Epithelial cell of esophagus (primary cell): ENCODE data around the gene CADM1.

Experiments used
- DNase-seq: peaks from one replicate; pipeline ENCODE4 v3.0.0; 2010; ENCODE audit warnings: low read depth
- H3K4me3 ChIP-seq: 2 replicates; pipeline ENCODE4 v1.5.1; 2011; ENCODE audit warnings: mild to moderate bottlenecking, low read length, control low read depth
- CTCF ChIP-seq: IDR thresholded peaks from 2 replicates; pipeline ENCODE4 v1.5.1; 2011; ENCODE audit warnings: low read depth, mild to moderate bottlenecking, low read length, control low read depth, inconsistent platforms; ENCODE audit not compliant: insufficient read depth; ENCODE audit errors: missing control alignments

The CADM1 gene

GRCh38 chr11:115340874-115341273 is 163.3 kb downstream of the CADM1 start:
- H3K4me3 ChIP-seq: no peak overlapping the region
- no peak for TF ChIP-seq CTCF
- no peak for DNase-seq

GRCh38 chr11:115338476-115338875 is 165.7 kb downstream of the CADM1 start:
- TF ChIP-seq CTCF: no peak

DNA sequence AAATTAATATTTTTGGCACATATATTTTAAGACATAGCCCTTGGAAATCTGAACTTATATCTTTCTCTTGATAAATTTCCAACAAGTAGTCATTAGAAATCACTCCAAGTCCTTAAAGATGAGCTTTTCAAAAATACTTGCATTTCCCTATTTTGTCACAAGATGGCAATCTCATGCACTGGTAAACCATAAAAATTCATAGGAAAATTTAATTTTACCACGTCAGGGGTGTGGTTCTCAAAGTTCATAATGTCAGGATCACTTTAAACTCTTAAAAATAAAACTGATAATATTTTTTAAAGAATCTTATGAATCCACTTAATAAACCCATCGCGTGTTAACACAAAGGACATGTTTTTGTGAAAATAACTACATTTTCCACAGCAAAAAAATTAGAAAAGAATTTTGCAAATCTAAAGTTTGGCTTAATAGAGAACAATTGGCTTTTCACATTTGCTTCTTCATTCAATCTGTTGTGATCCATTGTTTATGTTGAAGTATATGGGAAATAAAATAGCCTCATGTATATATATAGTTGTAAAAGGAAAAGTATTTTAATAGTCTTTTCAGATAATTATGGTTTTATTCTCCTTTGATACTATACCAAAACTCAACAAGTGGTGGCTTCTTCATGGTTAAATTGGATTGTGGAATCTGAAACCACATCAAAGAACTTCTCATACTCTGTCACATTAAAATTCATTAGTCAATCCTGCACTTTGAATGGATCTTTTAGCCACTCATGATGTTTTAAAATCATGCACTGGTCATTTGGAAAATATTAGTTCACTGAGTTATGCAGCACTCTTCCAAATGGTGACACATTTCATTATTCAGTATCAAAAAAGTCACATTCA is 169.1 kb downstream of the CADM1 start:
- no peak overlapping the region for H3K4me3 ChIP-seq
- DNase-seq: peak; percentile 42
- TF ChIP-seq CTCF: peak; percentile 60

More at GRCh38 chr11:115338476-115338875, 165.7 kb downstream of the CADM1 start:
- DNase-seq: no peak
- no peak overlapping the region for H3K4me3 ChIP-seq

DNA sequence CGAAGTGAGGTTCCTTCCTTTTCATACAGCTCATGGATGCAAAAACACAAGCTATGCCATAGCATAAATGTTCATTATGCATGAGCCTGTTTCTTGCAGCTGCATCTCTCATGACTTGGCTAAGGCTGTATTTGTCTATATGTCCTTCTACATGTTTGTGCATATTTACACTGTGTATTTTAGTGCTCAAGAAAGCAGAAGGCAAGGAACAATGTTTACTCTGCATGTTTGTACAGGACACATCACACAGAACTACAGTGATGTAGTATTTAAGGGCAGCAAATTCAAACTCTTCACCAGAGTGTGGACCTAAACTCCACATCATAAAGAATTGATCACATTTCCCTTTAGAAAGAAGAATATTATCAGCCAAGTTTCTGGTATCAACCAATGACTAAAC is 170.3 kb downstream of the CADM1 start:
- no peak for DNase-seq

GRCh38 chr11:115333121-115333520 is 171.1 kb downstream of the CADM1 start:
- H3K4me3 ChIP-seq: no peak overlapping the region
- no peak for TF ChIP-seq CTCF
- peak; percentile 4 for DNase-seq

More for the DNA sequence above, 170.3 kb downstream of the CADM1 start:
- no peak for TF ChIP-seq CTCF
- H3K4me3 ChIP-seq: no peak overlapping the region

DNA sequence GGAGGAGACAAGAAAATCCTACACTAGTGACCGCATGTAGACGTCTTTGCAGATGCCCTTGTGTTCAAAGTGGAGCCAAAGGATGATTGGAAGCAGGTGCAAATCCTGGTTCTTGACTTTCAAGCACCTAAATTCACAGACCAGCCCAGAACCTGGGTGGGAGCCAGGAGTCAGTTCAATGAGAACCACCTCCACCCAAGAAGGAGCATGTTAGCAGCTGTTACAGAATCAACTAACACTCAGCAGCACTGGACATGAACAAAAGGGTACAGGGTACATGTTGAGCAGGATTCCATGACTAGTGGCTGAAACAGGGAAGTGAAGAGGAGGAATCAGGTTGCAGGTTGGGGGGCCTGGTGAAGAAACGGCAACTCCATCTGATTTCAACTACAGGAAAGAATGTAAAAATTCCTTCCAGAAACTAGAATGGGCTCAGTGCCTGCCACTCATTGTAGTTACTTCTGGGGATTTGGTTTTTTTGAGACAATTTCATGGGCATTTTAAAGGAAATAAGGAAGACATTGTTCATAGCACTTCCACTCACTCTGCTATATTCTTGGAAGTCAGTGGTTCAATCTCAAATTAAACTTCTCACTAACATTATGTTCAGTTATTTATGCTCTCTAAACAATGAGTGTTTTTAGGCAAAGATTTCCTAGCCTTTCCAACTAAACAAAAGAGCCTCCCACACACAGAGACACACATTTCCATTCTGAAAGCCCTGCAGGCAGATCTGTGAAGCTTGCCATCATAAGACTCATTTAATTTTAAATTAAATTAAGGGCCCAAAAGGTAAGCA is 173.3 kb downstream of the CADM1 start:
- DNase-seq: no peak
- no peak for TF ChIP-seq CTCF
- no peak overlapping the region for H3K4me3 ChIP-seq
